Hematopoietic multipotent progenitor cell treated with erythropoietin and hydrocortisone succinate and interleukin-3 and kit ligand, for 6 days (in vitro differentiated cells): ENCODE results near the gene EPO.
"Not testable (repeated sequence)": the region's sequence is repeated elsewhere in the genome, so short reads cannot be mapped to it uniquely, and the experiment has no call there.

Experiments used
- DNase-seq: peaks from one replicate; pipeline ENCODE4 v3.0.0-alpha.2; 2015

The EPO gene

DNA sequence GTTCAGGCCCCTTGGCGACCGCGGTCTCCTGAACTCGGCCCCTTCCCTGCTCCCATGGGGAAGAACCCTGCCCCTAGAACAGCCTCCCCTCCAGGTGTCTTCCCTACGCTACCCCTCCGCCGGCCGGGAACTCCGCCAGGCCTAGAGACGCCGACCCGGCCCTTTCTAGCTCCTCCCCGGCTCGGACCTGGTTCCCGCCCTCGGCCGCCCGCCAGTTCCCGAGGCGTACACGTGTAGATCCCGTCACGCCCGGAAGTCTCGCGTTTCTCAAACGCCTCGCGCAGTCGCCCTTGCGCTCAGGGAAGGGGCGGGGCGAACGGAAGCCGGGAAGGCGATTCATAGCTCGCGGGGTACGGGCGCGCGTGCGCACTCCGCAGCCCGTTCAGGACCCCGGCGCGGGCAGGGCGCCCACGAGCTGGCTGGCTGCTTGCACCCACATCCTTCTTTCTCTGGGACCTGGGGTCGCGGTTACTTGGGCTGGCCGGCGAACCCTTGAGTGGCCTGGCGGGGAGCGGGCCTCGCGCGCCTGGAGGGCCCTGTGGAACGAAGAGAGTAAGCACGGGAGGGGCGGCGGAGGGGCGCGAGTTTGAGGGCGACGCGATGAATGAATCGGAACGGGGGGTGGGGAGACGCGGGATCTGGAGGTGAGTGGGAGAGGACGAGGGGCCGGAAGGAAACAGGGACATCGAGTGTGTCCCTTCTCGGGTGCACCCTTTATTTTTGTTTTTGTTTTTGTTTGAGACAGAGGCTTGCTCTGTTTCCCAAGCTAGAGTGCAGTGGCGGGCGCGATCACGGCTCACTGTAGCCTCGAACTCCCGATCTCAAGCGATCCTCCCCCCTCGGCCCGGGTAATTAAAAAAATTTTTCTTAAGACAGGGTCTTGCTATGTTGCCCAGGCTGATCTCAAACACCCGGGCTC, 14.3 kb upstream of the EPO start, which contains the start of gene POP7:
POP7 (plus strand) TSS at position 369 of the 919 bp plus-strand sequence. CDS start 710 bp downstream, outside the sequence.
- DNase-seq, result peak; percentile 99

DNA sequence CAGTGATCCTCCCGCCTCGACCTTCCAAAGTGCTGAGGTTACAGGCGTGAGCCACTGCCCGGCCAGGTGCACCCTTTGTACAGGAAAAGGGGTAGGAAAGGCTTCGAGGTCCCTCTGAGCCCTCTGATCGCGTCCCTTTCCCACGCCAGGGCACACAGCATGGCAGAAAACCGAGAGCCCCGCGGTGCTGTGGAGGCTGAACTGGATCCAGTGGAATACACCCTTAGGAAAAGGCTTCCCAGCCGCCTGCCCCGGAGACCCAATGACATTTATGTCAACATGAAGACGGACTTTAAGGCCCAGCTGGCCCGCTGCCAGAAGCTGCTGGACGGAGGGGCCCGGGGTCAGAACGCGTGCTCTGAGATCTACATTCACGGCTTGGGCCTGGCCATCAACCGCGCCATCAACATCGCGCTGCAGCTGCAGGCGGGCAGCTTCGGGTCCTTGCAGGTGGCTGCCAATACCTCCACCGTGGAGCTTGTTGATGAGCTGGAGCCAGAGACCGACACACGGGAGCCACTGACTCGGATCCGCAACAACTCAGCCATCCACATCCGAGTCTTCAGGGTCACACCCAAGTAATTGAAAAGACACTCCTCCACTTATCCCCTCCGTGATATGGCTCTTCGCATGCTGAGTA, 13.5 kb upstream of the EPO start:
- peak; percentile 12 for DNase-seq

DNA sequence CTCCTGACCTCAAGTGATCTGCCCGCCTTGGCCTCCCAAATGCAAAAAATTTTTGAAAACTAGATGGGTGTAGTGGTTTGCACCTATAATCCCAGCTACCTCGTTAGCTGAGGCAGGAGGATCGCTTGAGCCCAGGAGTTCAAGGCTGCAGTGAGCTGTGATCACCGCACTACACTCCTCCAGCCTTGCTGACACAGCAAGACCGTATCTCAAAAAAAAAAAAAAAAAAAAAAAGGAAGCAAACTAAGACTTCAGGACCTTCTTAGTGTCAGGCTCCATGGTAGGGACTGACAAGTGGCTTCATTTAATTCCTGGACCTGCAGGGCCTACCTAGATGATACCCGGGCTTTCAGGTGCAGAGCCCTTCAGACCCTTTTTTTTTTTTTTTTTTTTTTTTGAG, 11.9 kb upstream of the EPO start:
- no peak for DNase-seq

DNA sequence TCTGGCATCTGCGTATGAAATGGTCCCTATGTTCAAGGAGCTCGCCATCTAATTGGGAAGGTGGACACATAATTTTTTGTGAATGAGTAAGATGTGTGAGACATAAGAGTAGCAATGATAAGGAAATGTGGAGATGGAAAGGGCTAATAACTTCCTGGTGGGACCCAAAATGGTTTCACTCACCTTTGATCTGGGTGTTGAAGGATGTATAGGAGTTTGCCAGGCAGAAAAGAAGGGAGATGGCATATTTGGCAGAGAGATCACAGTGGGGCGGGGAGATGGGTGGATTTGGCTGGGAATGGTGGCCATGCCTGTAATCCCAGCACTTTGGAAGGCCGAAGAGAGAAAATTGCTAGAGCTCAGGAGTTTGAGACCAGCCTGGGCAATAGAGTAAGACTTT, 9.8 kb upstream of the EPO start:
- DNase-seq, result no peak

DNA sequence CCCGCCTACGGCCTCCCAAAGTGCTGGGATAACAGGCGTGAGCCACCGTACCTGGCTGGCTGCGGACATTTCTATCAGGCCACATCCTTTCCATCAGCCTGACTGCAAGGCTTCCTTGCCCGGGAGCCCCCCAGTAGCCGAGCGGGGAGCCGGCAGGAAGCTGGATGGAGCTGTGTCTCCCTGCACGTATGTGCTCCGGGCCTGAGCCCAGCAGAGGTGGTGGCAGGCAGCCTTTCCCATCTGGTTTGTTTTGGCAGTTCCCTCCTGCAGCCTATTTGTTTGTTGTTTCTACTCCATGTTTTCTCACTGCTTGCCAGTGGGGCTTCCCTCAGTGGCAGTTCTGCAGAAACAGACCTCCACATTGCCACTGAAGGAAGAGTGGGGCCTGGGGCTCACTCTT, 8.9 kb upstream of the EPO start:
- no peak for DNase-seq

DNA sequence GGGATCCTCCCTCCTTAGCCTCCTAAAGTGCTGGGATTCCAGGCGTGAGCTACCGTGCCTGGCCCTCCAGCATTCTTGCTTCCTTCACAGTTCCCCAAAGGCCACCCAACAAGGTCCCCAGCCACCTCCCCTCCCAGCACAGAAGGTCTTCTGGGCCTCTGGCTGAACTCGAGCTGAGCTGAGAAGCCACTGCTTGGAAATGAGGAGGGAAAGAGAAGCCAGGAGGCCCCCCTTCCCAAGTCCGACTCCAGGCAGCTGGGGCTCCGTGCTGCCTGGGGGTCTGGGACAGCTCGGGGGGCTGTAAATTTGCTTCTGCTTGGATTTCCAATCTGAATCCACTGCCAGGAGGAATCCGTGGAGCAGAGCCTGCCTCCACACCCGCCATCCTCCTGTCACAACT, 5.5 kb upstream of the EPO start:
- no peak for DNase-seq

DNA sequence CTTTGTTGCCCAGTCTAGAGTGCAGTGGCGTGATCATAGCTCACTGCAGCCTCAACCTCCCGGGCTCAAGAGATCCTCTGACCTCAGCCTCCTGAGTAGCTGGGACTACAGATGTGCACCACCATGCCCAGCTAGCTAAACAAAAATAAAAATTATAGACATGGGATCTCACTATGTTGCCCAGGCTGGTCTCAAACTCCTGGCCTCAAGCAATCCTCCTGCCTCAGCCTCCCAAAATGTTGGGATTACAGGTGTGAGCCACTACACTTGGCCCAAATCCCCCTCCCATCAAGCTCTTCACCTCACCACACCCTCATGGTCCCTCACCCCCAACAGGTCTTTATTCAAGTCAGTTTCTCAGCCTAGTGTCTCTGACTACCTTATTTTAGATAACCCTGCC, 3.2 kb upstream of the EPO start:
- DNase-seq, result not testable (repeated sequence)

DNA sequence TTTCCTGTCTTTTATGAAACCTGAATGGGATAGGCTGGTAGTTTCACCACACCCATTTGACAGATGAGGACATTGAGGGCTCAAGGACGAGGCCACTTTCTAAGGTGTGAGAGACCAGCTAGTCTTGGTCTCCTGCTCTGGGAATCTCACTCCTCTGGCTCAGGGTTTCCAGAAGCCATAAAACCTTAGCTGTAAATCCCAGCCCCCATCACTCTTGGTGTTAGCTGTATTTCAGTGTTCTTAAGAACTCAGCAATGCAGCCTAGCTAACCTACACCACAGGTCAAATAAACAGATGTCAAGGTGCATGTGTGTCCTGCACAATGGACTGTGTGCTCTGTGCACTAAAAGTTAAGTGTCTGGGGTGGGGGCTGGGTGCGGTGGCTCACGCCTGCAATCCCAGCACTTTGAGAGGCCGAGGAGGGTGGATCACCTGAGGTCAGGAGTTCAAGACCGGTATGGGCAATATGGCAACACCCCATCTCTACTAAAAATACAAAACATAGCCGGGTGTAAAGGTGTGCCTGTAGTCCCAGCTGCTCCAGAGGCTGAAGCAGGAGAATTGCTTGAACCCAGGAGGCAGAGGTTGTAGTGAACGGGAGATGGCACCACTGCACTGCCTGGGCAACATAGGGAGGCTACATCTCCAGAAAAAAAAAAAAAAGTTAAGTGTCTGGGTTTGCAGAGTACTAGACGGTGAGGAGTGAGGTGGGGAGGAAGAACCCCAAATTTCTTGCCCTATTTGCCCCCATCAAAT, 567 bp upstream of the EPO start:
- peak; percentile 46 for DNase-seq

DNA sequence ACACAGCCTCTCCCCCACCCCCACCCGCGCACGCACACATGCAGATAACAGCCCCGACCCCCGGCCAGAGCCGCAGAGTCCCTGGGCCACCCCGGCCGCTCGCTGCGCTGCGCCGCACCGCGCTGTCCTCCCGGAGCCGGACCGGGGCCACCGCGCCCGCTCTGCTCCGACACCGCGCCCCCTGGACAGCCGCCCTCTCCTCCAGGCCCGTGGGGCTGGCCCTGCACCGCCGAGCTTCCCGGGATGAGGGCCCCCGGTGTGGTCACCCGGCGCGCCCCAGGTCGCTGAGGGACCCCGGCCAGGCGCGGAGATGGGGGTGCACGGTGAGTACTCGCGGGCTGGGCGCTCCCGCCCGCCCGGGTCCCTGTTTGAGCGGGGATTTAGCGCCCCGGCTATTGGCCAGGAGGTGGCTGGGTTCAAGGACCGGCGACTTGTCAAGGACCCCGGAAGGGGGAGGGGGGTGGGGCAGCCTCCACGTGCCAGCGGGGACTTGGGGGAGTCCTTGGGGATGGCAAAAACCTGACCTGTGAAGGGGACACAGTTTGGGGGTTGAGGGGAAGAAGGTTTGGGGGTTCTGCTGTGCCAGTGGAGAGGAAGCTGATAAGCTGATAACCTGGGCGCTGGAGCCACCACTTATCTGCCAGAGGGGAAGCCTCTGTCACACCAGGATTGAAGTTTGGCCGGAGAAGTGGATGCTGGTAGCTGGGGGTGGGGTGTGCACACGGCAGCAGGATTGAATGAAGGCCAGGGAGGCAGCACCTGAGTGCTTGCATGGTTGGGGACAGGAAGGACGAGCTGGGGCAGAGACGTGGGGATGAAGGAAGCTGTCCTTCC, 620 bp downstream of the EPO start:
- DNase-seq, result peak; percentile 9

DNA sequence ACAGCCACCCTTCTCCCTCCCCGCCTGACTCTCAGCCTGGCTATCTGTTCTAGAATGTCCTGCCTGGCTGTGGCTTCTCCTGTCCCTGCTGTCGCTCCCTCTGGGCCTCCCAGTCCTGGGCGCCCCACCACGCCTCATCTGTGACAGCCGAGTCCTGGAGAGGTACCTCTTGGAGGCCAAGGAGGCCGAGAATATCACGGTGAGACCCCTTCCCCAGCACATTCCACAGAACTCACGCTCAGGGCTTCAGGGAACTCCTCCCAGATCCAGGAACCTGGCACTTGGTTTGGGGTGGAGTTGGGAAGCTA, 1.2 kb downstream of the EPO start:
- DNase-seq, result no peak

DNA sequence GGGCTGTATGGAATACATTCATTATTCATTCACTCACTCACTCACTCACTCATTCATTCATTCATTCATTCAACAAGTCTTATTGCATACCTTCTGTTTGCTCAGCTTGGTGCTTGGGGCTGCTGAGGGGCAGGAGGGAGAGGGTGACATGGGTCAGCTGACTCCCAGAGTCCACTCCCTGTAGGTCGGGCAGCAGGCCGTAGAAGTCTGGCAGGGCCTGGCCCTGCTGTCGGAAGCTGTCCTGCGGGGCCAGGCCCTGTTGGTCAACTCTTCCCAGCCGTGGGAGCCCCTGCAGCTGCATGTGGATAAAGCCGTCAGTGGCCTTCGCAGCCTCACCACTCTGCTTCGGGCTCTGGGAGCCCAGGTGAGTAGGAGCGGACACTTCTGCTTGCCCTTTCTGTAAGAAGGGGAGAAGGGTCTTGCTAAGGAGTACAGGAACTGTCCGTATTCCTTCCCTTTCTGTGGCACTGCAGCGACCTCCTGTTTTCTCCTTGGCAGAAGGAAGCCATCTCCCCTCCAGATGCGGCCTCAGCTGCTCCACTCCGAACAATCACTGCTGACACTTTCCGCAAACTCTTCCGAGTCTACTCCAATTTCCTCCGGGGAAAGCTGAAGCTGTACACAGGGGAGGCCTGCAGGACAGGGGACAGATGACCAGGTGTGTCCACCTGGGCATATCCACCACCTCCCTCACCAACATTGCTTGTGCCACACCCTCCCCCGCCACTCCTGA, 2.4 kb downstream of the EPO start:
- DNase-seq, result no peak

DNA sequence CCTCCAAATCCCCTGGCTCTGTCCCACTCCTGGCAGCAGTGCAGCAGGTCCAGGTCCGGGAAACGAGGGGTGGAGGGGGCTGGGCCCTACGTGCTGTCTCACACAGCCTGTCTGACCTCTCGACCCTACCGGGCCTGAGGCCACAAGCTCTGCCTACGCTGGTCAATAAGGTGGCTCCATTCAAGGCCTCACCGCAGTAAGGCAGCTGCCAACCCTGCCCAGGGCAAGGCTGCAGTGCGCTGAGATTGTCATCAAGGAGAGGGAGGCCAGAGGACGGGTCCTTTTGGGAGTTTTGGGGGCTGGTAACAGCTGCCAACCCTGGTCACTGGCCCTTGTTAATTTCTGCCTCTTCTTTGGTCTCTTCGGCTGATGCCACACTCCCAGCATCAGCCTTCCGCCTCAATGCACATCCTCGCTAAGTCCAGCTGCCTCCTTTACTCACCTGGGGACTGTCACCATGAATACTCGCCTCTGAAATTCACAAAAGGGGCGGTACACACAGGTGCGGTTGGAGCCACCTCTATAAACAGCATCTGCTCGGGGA, 3.5 kb downstream of the EPO start:
- DNase-seq, result no peak

DNA sequence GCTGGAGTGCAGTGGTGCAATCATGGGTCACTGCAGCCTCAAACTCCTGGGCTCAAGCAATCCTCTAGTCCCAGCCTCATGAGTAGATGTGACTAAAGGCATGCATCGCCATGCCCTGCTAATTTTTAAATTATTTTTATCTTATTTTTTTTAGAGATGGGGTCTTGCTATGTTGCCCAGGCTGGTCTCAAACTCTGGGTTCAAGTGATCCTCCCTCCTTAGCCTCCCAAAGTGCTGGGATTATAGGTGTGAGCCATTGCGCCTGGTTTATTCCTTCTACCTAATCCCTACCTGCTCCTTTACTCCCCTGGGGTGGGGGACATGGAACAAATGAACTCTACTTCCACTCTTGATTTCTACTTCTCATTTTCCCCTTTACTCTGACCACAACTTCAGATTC, 4.1 kb downstream of the EPO start:
- DNase-seq, result not testable (repeated sequence)

DNA sequence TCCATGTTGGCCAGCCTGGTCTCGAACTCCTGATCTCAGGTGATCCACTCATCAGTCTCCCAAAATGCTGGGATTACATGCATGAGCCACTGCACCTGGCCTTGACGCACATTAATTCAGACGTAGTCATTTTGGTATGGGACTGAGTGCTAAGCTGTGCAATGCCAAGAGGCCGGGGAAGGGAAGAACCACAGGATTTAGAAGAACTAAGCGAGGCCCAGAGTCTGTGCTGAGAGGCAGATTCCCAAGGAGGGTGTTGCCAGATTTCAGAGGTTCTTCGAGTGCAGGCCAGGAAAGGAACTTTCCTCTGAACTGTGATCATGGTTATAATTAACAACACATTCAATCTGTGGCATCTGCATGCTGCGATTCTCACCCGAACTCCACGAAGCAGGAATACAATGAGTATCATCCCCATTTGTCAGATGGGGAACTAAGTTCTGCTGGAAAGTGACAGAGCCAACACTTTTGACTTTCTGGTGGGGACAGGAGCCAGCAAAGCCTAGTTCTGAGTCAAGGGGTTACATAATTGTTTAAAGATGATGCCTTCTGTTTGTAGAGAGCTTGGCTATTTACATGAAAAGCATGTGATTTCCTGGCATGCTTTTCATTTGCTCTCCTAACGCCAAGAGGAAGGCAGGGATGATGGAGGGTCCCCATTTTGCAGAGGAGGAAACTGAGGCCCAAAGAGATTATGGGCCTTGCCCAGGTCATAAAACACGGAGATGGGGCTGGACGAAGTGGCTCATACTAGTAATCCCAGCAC, 6.9 kb downstream of the EPO start:
- no peak for DNase-seq

DNA sequence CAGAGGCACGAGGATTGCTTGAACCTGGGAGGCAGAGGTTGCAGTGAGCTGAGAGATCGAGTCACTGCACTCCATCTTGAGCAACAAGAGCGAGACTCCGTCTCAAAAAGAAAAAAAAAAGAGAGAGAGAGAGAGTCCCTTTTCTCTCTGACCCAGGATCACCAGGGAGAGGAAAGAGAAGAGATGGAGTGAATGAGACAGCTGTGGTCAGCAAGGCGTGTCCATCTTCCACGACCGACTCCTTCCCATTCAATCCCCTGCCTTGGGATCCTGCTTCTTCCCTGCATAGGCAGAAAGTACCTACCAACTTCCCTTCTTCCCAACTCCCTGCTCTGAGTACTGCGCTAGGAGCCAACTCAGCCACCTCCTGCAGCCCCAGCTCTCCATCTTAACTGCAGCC, 7.9 kb downstream of the EPO start:
- no peak for DNase-seq

DNA sequence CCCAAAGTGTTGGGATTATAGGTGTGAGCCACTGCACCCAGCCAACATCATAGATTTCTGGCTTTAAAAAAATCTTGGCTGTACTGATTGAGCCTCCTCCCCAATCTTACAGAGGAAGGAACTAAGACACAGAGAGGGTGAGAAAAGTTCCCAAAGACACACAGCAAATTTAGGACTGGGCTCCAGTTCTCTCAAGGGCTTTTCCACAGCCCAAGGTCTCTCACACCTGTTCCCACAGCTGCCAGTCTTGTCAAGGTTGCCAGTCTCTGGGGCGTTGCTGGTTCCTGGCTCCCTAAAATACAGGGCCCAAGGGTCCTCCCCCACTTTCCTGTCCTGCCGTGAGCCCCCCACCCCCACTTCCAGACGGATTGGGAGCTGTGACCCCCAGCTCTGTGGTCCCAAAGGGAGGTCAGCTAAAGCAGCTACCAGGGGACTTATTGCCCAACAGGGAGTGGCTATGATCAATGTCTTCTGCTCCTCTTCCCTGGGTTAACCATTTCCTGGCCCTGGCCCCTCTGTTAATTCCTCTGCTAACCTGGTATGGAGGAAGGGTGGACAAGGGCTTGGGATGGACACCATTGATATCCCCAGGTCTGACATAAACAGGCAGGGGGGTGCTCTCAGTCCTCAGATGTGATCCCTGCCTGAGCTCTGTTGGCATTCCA, 10.0 kb downstream of the EPO start:
- no peak for DNase-seq

DNA sequence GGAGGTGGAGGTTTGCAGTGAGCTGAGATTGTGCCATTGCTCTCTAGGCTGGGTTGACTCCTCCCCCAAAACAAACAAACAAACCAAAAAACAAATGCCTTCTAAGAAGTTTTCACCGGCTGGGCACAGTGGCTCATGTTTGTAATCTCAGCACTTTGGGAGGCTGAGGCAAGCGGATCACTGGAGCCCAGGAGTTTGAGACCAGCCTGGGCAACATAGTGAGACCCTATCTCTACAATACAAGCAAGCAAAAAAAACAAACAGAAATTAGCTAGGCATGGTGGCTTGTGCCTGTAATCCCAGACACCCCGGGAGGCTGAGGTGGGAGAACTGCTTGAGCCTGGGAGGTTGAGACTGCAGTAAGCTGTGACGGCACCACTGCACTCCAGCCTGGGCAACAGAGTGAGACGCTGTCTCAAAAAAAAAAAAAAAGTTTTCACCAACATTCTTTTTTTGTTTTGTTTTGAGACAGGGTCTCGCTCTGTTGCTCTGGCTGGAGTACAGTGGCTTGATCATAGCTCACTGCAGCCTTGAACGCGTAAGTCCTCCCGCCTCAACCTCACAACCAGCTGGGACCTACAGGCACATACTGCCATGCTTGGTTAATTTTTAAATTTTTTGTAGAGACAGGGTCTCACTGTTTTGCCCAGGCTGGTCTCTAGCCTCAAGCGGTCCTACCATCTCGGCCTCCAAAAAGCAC, 11.8 kb downstream of the EPO start:
- no peak for DNase-seq

DNA sequence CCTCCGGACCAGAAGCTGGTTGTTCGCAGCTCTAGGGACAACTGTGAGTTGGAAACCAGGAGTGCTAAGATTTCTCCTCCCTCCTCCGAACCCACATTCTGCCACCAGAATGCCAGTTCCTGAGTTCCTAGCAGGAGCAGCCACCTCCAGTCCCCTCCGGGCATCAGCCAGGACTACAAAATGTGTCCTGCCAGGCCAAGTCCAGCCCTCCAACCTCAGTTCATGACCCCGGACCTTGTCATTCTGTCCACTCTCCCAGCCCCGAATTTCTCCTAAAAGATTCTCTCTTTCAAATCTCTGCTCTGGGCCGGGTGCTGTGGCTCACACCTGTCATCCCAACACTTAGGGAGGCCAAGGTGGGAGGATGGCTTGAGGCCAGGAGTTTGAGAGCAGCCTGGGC, 15.5 kb downstream of the EPO start:
- no peak for DNase-seq

DNA sequence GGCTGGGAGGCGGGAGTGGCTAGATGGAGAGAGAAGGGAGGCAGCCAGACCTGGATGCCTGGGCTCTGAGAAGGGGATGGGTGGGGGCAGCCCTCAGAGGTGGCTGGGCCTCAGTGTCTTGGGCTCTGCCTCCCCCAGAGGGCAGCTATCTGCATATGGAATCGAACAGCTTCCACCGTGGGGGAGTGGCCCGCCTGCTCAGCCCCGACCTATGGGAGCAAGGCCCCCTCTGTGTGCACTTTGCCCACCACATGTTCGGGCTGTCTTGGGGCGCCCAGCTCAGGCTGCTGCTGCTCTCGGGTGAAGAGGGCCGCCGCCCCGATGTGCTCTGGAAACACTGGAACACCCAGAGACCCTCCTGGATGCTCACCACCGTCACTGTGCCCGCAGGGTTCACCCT, 16.4 kb downstream of the EPO start:
- no peak for DNase-seq

DNA sequence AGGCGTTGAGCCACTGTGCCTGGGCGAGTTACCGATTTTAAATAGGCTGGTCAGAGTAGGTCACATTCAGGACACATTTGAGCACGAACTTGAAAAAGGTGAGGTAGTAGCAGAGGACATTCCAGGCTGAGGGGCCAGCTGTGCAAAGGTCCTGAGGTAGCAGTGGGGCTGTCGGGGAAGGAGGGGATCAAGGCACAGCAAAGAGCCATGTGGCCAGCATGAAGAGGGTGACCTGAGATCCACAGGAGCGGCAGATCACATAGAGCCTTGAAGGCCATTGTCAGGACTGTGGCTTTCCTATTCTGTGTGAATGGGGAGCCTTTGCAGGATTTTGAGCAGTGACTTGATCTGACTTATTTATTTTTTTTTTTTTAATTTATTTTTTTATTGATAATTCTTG, 19.7 kb downstream of the EPO start:
- no peak for DNase-seq
